H9 (cell line): ENCODE results near the gene PAK1. TPM values are rescaled to one million over a fixed set of nuclear protein-coding genes. Genes with fewer than 3 reads are reported as not detected.

Source experiments
- DNase-seq: peaks from one replicate; pipeline ENCODE4 v3.0.0-alpha.2; 2017
- H2AFZ ChIP-seq: one replicate; pipeline ENCODE4 v1.6.1; 2013; ENCODE audit warnings: mild to moderate bottlenecking, low read length, control low read depth, moderate library complexity
- H2AK5ac ChIP-seq: 2 replicates; pipeline ENCODE4 v1.6.1; 2013; ENCODE audit warnings: low read length, control low read depth, mixed read lengths; ENCODE audit not compliant: insufficient read length
- H2BK120ac ChIP-seq: one replicate; pipeline ENCODE4 v1.6.1; 2013; ENCODE audit warnings: low read depth, mild to moderate bottlenecking, low read length, control low read depth, inconsistent platforms; ENCODE audit not compliant: poor library complexity, severe bottlenecking
- H2BK12ac ChIP-seq: 2 replicates; pipeline ENCODE4 v1.6.1; 2013; ENCODE audit warnings: low read length, control low read depth, mixed read lengths, low read depth; ENCODE audit not compliant: insufficient read length
- H2BK15ac ChIP-seq: 2 replicates; pipeline ENCODE4 v1.6.1; 2013; ENCODE audit warnings: low read depth, low read length, control low read depth
- H2BK20ac ChIP-seq: one replicate; pipeline ENCODE4 v1.6.1; 2013; ENCODE audit warnings: low read depth, mild to moderate bottlenecking, low read length, control low read depth, inconsistent platforms; ENCODE audit not compliant: poor library complexity, severe bottlenecking
- H2BK5ac ChIP-seq: 2 replicates; pipeline ENCODE4 v1.6.1; 2013; ENCODE audit warnings: low read length, control low read depth, mixed read lengths; ENCODE audit not compliant: insufficient read length
- H3K14ac ChIP-seq: 2 replicates; pipeline ENCODE4 v1.6.1; 2013; ENCODE audit warnings: low read length, control low read depth; ENCODE audit not compliant: insufficient read depth
- H3K18ac ChIP-seq: 2 replicates; pipeline ENCODE4 v1.6.1; 2013; ENCODE audit warnings: low read depth, mild to moderate bottlenecking, mixed read lengths, low read length, control low read depth; ENCODE audit not compliant: insufficient read length
- H3K23ac ChIP-seq: 2 replicates; pipeline ENCODE4 v1.6.1; 2013; ENCODE audit warnings: low read length, control low read depth, mixed read lengths, low read depth; ENCODE audit not compliant: insufficient read length
- H3K23me2 ChIP-seq: 2 replicates; pipeline ENCODE4 v1.6.1; 2013; ENCODE audit warnings: low read depth, mild to moderate bottlenecking, mixed read lengths, low read length, control low read depth; ENCODE audit not compliant: insufficient read length, poor library complexity, severe bottlenecking
- H3K27ac ChIP-seq: 2 replicates; pipeline ENCODE4 v1.5.1; 2013; ENCODE audit warnings: low read length, control low read depth, mixed read lengths, low read depth; ENCODE audit not compliant: insufficient read length
- H3K27me3 ChIP-seq: 2 replicates; pipeline ENCODE4 v1.6.1; 2013; ENCODE audit warnings: low read length, control low read depth, inconsistent platforms; ENCODE audit not compliant: insufficient read depth
- H3K4ac ChIP-seq: 2 replicates; pipeline ENCODE4 v1.6.1; 2013; ENCODE audit warnings: low read depth, mild to moderate bottlenecking, control low read depth, inconsistent platforms, low read length, moderate library complexity
- H3K4me1 ChIP-seq: 2 replicates; pipeline ENCODE4 v1.6.1; 2013; ENCODE audit warnings: low read length, control low read depth, inconsistent platforms; ENCODE audit not compliant: insufficient read depth
- H3K4me2 ChIP-seq: 2 replicates; pipeline ENCODE4 v1.6.1; 2013; ENCODE audit warnings: low read length, control low read depth, mixed read lengths; ENCODE audit not compliant: insufficient read length, insufficient read depth
- H3K56ac ChIP-seq: 2 replicates; pipeline ENCODE4 v1.6.1; 2013; ENCODE audit warnings: low read depth, mild to moderate bottlenecking, mixed read lengths, low read length, control low read depth; ENCODE audit not compliant: insufficient read length
- H3K79me1 ChIP-seq: 2 replicates; pipeline ENCODE4 v1.6.1; 2013; ENCODE audit warnings: low read depth, mild to moderate bottlenecking, moderate library complexity, low read length, control low read depth, inconsistent platforms; ENCODE audit not compliant: insufficient read depth, poor library complexity, severe bottlenecking
- H3K79me2 ChIP-seq: 2 replicates; pipeline ENCODE4 v1.6.1; 2013; ENCODE audit warnings: low read length, control low read depth, inconsistent platforms; ENCODE audit not compliant: insufficient read depth
- H3K9ac ChIP-seq: 2 replicates; pipeline ENCODE4 v1.6.1; 2013; ENCODE audit warnings: low read length, control low read depth, mixed read lengths; ENCODE audit not compliant: insufficient read length; ENCODE audit errors: extremely low read depth
- H3K9me3 ChIP-seq: one replicate; pipeline ENCODE4 v1.6.1; 2013; ENCODE audit warnings: low read depth, low read length, inconsistent platforms; ENCODE audit not compliant: control insufficient read depth
- H3T11ph ChIP-seq: one replicate; pipeline ENCODE4 v1.6.1; 2013; ENCODE audit warnings: mild to moderate bottlenecking, low read length, control low read depth, inconsistent platforms
- H4K20me1 ChIP-seq: one replicate; pipeline ENCODE4 v1.6.1; 2013; ENCODE audit not compliant: control insufficient read depth, insufficient read length, insufficient read depth
- H4K5ac ChIP-seq: 2 replicates; pipeline ENCODE4 v1.6.1; 2013; ENCODE audit warnings: low read depth, mild to moderate bottlenecking, mixed read lengths, low read length, control low read depth; ENCODE audit not compliant: insufficient read length
- H4K8ac ChIP-seq: replicated peaks from 2 replicates; pipeline ENCODE4 v1.6.1; 2013; ENCODE audit warnings: low read length, control low read depth, mixed read lengths, low read depth; ENCODE audit not compliant: insufficient read length
- H4K91ac ChIP-seq: 2 replicates; pipeline ENCODE4 v1.6.1; 2013; ENCODE audit warnings: low read depth, mild to moderate bottlenecking, moderate library complexity, mixed read lengths, low read length, control low read depth; ENCODE audit not compliant: insufficient read length
- H3K27ac Mint-ChIP-seq, 3 experiments: 2 replicates in 2 of 3; 3 replicates in 1 of 3; pipeline ENCODE4 v1.8.0; 2020 to 2021; ENCODE audit warnings: mixed read lengths in 3 of 3, mild to moderate bottlenecking in 1 of 3, moderate library complexity in 1 of 3
- H3K27me3 Mint-ChIP-seq: 2 replicates; pipeline ENCODE4 v1.8.0; 2021; ENCODE audit warnings: low read depth, mild to moderate bottlenecking, moderate library complexity, mixed read lengths
- H3K36me3 Mint-ChIP-seq, 3 experiments: 2 replicates in 2 of 3; 3 replicates in 1 of 3; pipeline ENCODE4 v1.8.0; 2020 to 2021; ENCODE audit warnings: low read depth in 3 of 3, mixed read lengths in 3 of 3; ENCODE audit not compliant: insufficient read depth in 1 of 3
- H3K4me1 Mint-ChIP-seq, 2 experiments: 2 replicates each; pipeline ENCODE4 v1.8.0; 2020; ENCODE audit warnings: mixed read lengths in 2 of 2
- H3K4me3 Mint-ChIP-seq, 2 experiments: 2 replicates in 1 of 2; 3 replicates in 1 of 2; pipeline ENCODE4 v1.8.0; 2020 to 2021; ENCODE audit warnings: mild to moderate bottlenecking in 2 of 2, mixed read lengths in 2 of 2, moderate library complexity in 1 of 2
- H3K9me3 Mint-ChIP-seq, 2 experiments: 2 replicates in 1 of 2; 3 replicates in 1 of 2; pipeline ENCODE4 v1.8.0; 2020; ENCODE audit warnings: mild to moderate bottlenecking in 2 of 2, mixed read lengths in 2 of 2, moderate library complexity in 1 of 2
- WGBS: extraction: QIAGEN DNeasy Blood & Tissue Kit; methylation state at CpG from one replicate; pipeline ENCODE4 v1.1.7; 2013; ENCODE audit warnings: missing lambda C conversion rate, low lambda C conversion rate, mixed read lengths; ENCODE audit not compliant: insufficient read length; ENCODE audit errors: extremely low coverage; 5-methylcytosine and 5-hydroxymethylcytosine counted together
- total RNA-seq: library from RNA; stranded (reverse); gene quantifications from 2 replicates; pipeline ENCODE4 v1.2.1, GENCODE V29; 2021
- TF ChIP-seq, protein P1 (sequence below): fragments of 200-600 bp; sonication (generic); conservative IDR thresholded peaks from 3 replicates; pipeline ENCODE4 v1.8.0; 2021; ENCODE audit warnings: antibody characterized with exemption, mild to moderate bottlenecking

The PAK1 gene
- total RNA-seq, 1 experiment from 2014 or later: 122 TPM

- H4K91ac ChIP-seq: no peak overlapping the region
- no peaks in the 10 kb centered on the region for H3K23me2 ChIP-seq
- no peak overlapping the region for H2AK5ac ChIP-seq
- H2BK15ac ChIP-seq: no peak overlapping the region
- H4K5ac ChIP-seq: no peak overlapping the region
- H2BK120ac ChIP-seq: no peak overlapping the region
- H3K79me1 ChIP-seq: no peaks in the 10 kb centered on the region
- H3K9ac ChIP-seq: no peak overlapping the region
- TF ChIP-seq, protein P1, sequence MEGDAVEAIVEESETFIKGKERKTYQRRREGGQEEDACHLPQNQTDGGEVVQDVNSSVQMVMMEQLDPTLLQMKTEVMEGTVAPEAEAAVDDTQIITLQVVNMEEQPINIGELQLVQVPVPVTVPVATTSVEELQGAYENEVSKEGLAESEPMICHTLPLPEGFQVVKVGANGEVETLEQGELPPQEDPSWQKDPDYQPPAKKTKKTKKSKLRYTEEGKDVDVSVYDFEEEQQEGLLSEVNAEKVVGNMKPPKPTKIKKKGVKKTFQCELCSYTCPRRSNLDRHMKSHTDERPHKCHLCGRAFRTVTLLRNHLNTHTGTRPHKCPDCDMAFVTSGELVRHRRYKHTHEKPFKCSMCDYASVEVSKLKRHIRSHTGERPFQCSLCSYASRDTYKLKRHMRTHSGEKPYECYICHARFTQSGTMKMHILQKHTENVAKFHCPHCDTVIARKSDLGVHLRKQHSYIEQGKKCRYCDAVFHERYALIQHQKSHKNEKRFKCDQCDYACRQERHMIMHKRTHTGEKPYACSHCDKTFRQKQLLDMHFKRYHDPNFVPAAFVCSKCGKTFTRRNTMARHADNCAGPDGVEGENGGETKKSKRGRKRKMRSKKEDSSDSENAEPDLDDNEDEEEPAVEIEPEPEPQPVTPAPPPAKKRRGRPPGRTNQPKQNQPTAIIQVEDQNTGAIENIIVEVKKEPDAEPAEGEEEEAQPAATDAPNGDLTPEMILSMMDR: no peak
- no peaks in the 10 kb centered on the region for H3K27me3 ChIP-seq
- Mint-ChIP-seq H3K9me3 (peaks cover 2 to 6% of the 10 kb centered on the region in 2 experiments), H3K4me1 (peaks cover 11 to 13% of the 10 kb centered on the region in 2 experiments), H3K27me3 (no peaks in the 10 kb centered on the region; the same call in 1 of the 2 replicates), H3K27ac (peak overlapping the region in 2 of 3 experiments; percentile 2 to 30; a peak in 2 of 7 replicates), H3K4me3 (no peak overlapping the region), H3K36me3 (peaks cover 0 to 4% (median 0%) of the 10 kb centered on the region in 3 experiments; a peak in 2 of 7 replicates)
- H3K27ac ChIP-seq: no peak overlapping the region
- H2BK20ac ChIP-seq: no peak overlapping the region
- no peak overlapping the region for H3K56ac ChIP-seq
- no peak overlapping the region for H4K8ac ChIP-seq
- H3K4ac ChIP-seq: no peak overlapping the region
- H3K79me2 ChIP-seq: no peaks in the 10 kb centered on the region
- H3K4me1 ChIP-seq: peaks cover 6% of the 10 kb centered on the region; the same call in 1 of the 2 replicates
- no peak overlapping the region for H2AFZ ChIP-seq
- no CpG with 5 or more reads among the region's 2 CpGs for WGBS
- no peak overlapping the region for H3K23ac ChIP-seq
- no peak overlapping the region for H3K4me2 ChIP-seq
- H3K9me3 ChIP-seq: no peaks in the 10 kb centered on the region
- no peak overlapping the region for H2BK12ac ChIP-seq
- no peak for DNase-seq
- H3K18ac ChIP-seq: no peak overlapping the region
- no peak overlapping the region for H3T11ph ChIP-seq
- no peaks in the 10 kb centered on the region for H4K20me1 ChIP-seq
- no peak overlapping the region for H3K14ac ChIP-seq
- no peak overlapping the region for H2BK5ac ChIP-seq
Measured at GRCh38 chr11:77512092-77512491, 38.2 kb upstream of the PAK1 start.
